PC-9 (cell line): ENCODE results near the gene VWA8. TPM values are rescaled to one million over a fixed set of nuclear protein-coding genes. Genes with fewer than 3 reads are reported as not detected.

Experiments used
- BruUV-seq: library from RNA; stranded (reverse); fragments of 400-500 nt; replicated peaks from 2 replicates; lab custom pipeline; 2021; lab: Mats Ljungman, UMichigan
- CTCF ChIA-PET: fragments of 300-600 bp; sonication (Branson Sonifier 250); formaldehyde crosslinking; loops from one replicate; lab custom pipeline; 2022; ENCODE audit warnings: antibody characterized with exemption; lab: Charles Lee
- POLR2A ChIA-PET: fragments of 300-600 bp; sonication (Branson Sonifier 250); formaldehyde crosslinking; loops from one replicate; lab custom pipeline; 2022; ENCODE audit warnings: antibody characterized with exemption; ENCODE audit not compliant: unreplicated experiment; lab: Charles Lee
- DNase-seq, 2 experiments: peaks; one replicate each; pipeline versions ENCODE4 v3.0.0 to v3.0.0-alpha.2; 2015 to 2022; ENCODE audit warnings: mixed read lengths in 1 of 2
- H2AFZ ChIP-seq: fragments of 200-600 bp; sonication (generic); 2 replicates; pipeline ENCODE4 v1.8.1; 2017; ENCODE audit warnings: antibody characterized with exemption
- H3F3A ChIP-seq: fragments of 200-600 bp; sonication (generic); 2 replicates; pipeline ENCODE4 v1.8.1; 2017; ENCODE audit warnings: antibody characterized with exemption, mild to moderate bottlenecking, low read depth; ENCODE audit not compliant: insufficient read depth
- H3K27ac ChIP-seq: fragments of 200-600 bp; sonication (generic); 2 replicates; pipeline ENCODE4 v1.6.1; 2016; ENCODE audit warnings: mixed run types
- H3K27me3 ChIP-seq: fragments of 200-600 bp; sonication (generic); 2 replicates; pipeline ENCODE4 v1.6.1; 2016; ENCODE audit warnings: low read depth, mixed run types; ENCODE audit not compliant: insufficient read depth
- H3K36me3 ChIP-seq: fragments of 200-600 bp; sonication (generic); 2 replicates; pipeline ENCODE4 v1.6.1; 2016; ENCODE audit warnings: low read depth, mixed run types
- H3K4me1 ChIP-seq: fragments of 200-600 bp; sonication (generic); replicated peaks from 2 replicates; pipeline ENCODE4 v1.6.1; 2016; ENCODE audit warnings: mixed run types; ENCODE audit not compliant: insufficient read depth
- H3K4me2 ChIP-seq: fragments of 200-600 bp; sonication (generic); 2 replicates; pipeline ENCODE4 v1.6.1; 2017; ENCODE audit warnings: mixed run types
- H3K4me3 ChIP-seq: fragments of 200-600 bp; sonication (generic); 2 replicates; pipeline ENCODE4 v1.6.1; 2016; ENCODE audit warnings: mixed run types
- H3K79me2 ChIP-seq: fragments of 200-600 bp; sonication (generic); 2 replicates; pipeline ENCODE4 v1.6.1; 2017; ENCODE audit warnings: low read depth, mixed run types
- H3K9me2 ChIP-seq: fragments of 200-600 bp; sonication (generic); 2 replicates; pipeline ENCODE4 v1.8.1; 2017; ENCODE audit warnings: mild to moderate bottlenecking; ENCODE audit not compliant: insufficient read depth
- H3K9me3 ChIP-seq: fragments of 200-600 bp; sonication (generic); 2 replicates; pipeline ENCODE4 v1.8.1; 2016; ENCODE audit warnings: low read depth; ENCODE audit not compliant: insufficient read depth
- H4K20me1 ChIP-seq: fragments of 200-600 bp; sonication (generic); 2 replicates; pipeline ENCODE4 v1.8.1; 2017; ENCODE audit not compliant: insufficient read depth
- CTCF ChIP-seq: fragments of 200-600 bp; sonication (generic); conservative IDR thresholded peaks from 2 replicates; pipeline ENCODE4 v1.6.1; 2017; ENCODE audit warnings: mixed run types, antibody characterized with exemption, mild to moderate bottlenecking, moderate library complexity
- EZH2 ChIP-seq: fragments of 200-600 bp; sonication (generic); IDR thresholded peaks from 2 replicates; pipeline ENCODE4 v1.8.0; 2017; ENCODE audit warnings: antibody characterized with exemption, low read depth
- intact Hi-C: fragments of 100-400 bp; cut with micrococcal nuclease; formaldehyde crosslinking; loops from one replicate; pipeline ENCODE4 v1.10.0; 2022; ENCODE audit not compliant: unreplicated experiment
- total RNA-seq: library from RNA; stranded (reverse); gene quantifications from 2 replicates; pipeline ENCODE4 v1.2.3, GENCODE V29; 2021

VWA8 gene
- total RNA-seq, 1 experiment from 2014 or later: 14.1 TPM

GRCh38 chr13:41961466-41961760, 504 bp upstream of the VWA8 start:
- Histone ChIP-seq H2AFZ (peak overlapping the region; percentile 95), H3K9me3 (no peaks in the 10 kb centered on the region), H3K9me2 (no peaks in the 10 kb centered on the region), H4K20me1 (no peaks in the 10 kb centered on the region), H3K4me2 (peak overlapping the region; percentile 97), H3K4me1 (peaks cover 13% of the 10 kb centered on the region), H3K4me3 (peak overlapping the region; percentile 93), H3K27me3 (no peaks in the 10 kb centered on the region), H3F3A (no peaks in the 10 kb centered on the region), H3K36me3 (no peaks in the 10 kb centered on the region), H3K79me2 (peaks cover 34% of the 10 kb centered on the region), H3K27ac (peak overlapping the region; percentile 48; the same call in 1 of the 2 replicates)
- intact Hi-C loops: loop anchor here (2.0 to 5.0 kb wide), 2 partner anchors 66 to 79 kb away; no protein-coding TSS in a partner anchor
- ChIA-PET POLR2A (interaction anchor here (0.5 kb wide), 1 partner anchor 65 kb away, joined by 17 read pairs; no protein-coding TSS in a partner anchor), CTCF (interaction anchor here (0.6 kb wide), 1 partner anchor 82 kb away, joined by 3 read pairs; no protein-coding TSS in a partner anchor)
- TSS peak; percentile 74 for BruUV-seq
- TF ChIP-seq EZH2 (no peak), CTCF (no peak)
- DNase-seq: no peak

DNA sequence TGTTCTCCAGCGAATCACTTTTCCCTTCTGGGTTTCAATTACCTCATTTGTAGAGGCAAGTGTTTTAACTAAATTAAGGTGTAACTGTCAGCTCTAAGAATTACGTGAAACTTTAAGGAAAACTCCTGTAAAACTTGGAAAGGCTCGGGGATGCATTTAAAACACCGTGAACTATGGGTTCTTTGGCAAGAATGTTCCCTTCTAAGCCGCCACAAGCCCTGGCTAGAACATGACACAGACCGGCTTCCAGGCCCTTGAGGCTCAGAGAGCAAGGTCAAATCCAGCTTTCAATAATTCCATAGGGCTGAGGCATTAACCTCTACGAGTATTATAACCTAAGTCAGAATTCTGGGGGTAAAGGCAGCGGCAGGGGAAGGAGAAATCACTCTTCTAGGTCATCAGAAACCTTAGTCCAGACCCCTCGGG, 685 bp downstream of the VWA8 start:
- no peaks in the 10 kb centered on the region for H3K9me3 ChIP-seq
- DNase-seq: no peak
- H4K20me1 ChIP-seq: no peaks in the 10 kb centered on the region
- TF ChIP-seq CTCF: no peak
- no peak for TF ChIP-seq EZH2
- POLR2A ChIA-PET: interaction anchor here (0.7 kb wide), 1 partner anchor 356 kb away, joined by 3 read pairs; no protein-coding TSS in a partner anchor
- no peaks in the 10 kb centered on the region for H3F3A ChIP-seq
- CTCF ChIA-PET: no interaction called here
- H2AFZ ChIP-seq: peak overlapping the region; percentile 95
- H3K27ac ChIP-seq: no peak overlapping the region
- H3K79me2 ChIP-seq: peaks cover 43% of the 10 kb centered on the region
- peak overlapping the region; percentile 97 for H3K4me2 ChIP-seq
- no peaks in the 10 kb centered on the region for H3K36me3 ChIP-seq
- intact Hi-C loops: loop anchor here (1.0 to 5.0 kb wide), 3 partner anchors 67 to 87 kb away; no protein-coding TSS in a partner anchor
- BruUV-seq: no TSS peak
- no peaks in the 10 kb centered on the region for H3K27me3 ChIP-seq
- peaks cover 13% of the 10 kb centered on the region for H3K4me1 ChIP-seq
- no peaks in the 10 kb centered on the region for H3K9me2 ChIP-seq
- H3K4me3 ChIP-seq: peak overlapping the region; percentile 93

DNA sequence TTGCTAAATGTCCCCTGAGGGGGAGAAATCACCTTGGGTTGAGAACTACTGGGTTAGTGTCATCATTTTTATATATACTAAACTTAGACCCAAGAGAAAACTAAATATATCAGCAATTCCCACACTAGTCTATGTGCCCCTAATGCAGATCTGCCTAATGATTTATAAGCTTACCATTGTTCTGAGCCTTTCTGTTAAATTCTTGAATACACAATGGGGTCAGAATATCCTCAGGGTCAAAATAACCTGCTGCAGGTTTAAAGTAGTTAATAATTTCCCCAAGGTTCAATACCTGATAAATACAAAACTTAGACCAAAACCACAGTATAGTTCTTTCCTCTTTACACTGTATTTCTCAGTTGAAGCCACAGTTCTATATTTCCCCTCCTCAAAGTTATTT, 4.6 kb downstream of the VWA8 start:
- H3K36me3 ChIP-seq: no peaks in the 10 kb centered on the region
- TF ChIP-seq CTCF: no peak
- no peak for TF ChIP-seq EZH2
- intact Hi-C loops: no loop called here
- ChIA-PET CTCF (no interaction called here), POLR2A (no interaction called here)
- H4K20me1 ChIP-seq: no peaks in the 10 kb centered on the region
- no peak overlapping the region for H2AFZ ChIP-seq
- H3K79me2 ChIP-seq: peaks cover 45% of the 10 kb centered on the region
- no peak for DNase-seq
- H3K27ac ChIP-seq: no peak overlapping the region
- no peak overlapping the region for H3K4me2 ChIP-seq
- no peaks in the 10 kb centered on the region for H3K27me3 ChIP-seq
- no peaks in the 10 kb centered on the region for H3K9me2 ChIP-seq
- no peak overlapping the region for H3K4me3 ChIP-seq
- H3F3A ChIP-seq: no peaks in the 10 kb centered on the region
- no TSS peak for BruUV-seq
- H3K4me1 ChIP-seq: 0 out of 2 replicates have a peak, but pooled peaks cover 8% of the 10 kb centered on the region
- no peaks in the 10 kb centered on the region for H3K9me3 ChIP-seq
